Astrocyte (in vitro differentiated cells and primary cell): ENCODE measurements around the gene ALMS1. TPM values are rescaled to one million over a fixed set of nuclear protein-coding genes. Genes with fewer than 3 reads are reported as not detected.

Source experiments
- DNase-seq: peaks from one replicate; pipeline ENCODE4 v3.0.0-alpha.2; 2010; ENCODE audit warnings: low read depth
- FAIRE-seq: peaks from 2 replicates; lab custom pipeline; 2011; peaks lifted over from hg19 to GRCh38; lab: Jason Lieb, UNC
- H2AFZ ChIP-seq: 2 replicates; pipeline ENCODE4 v1.6.0; 2012; ENCODE audit warnings: low read depth, low read length, inconsistent platforms
- H3K27ac ChIP-seq: 2 replicates; pipeline ENCODE4 v1.5.1; 2011; ENCODE audit warnings: low read depth, low read length, inconsistent platforms
- H3K27me3 ChIP-seq: 2 replicates; pipeline ENCODE4 v1.6.0; 2011; ENCODE audit warnings: low read length, inconsistent platforms; ENCODE audit not compliant: insufficient read depth
- H3K36me3 ChIP-seq: 2 replicates; pipeline ENCODE4 v1.5.1; 2011; ENCODE audit warnings: low read length, inconsistent platforms; ENCODE audit not compliant: insufficient read depth
- H3K4me1 ChIP-seq: 2 replicates; pipeline ENCODE4 v1.5.1; 2011; ENCODE audit warnings: low read length, inconsistent platforms; ENCODE audit not compliant: insufficient read depth
- H3K4me2 ChIP-seq: 2 replicates; pipeline ENCODE4 v1.6.0; 2012; ENCODE audit warnings: low read length, inconsistent platforms
- H3K4me3 ChIP-seq: 2 replicates; pipeline ENCODE4 v1.5.1; 2011; ENCODE audit warnings: low read depth, mild to moderate bottlenecking, low read length, inconsistent platforms; ENCODE audit not compliant: insufficient read depth
- H3K79me2 ChIP-seq: 2 replicates; pipeline ENCODE4 v1.6.0; 2012; ENCODE audit warnings: mild to moderate bottlenecking, low read length, inconsistent platforms; ENCODE audit not compliant: insufficient read depth
- H3K9ac ChIP-seq: 2 replicates; pipeline ENCODE4 v1.6.0; 2012; ENCODE audit warnings: mild to moderate bottlenecking, low read length, inconsistent platforms
- H3K9me3 ChIP-seq: 2 replicates; pipeline ENCODE4 v1.5.1; 2012; ENCODE audit warnings: low read depth, mild to moderate bottlenecking, low read length, inconsistent platforms; ENCODE audit not compliant: insufficient read depth
- H4K20me1 ChIP-seq: 2 replicates; pipeline ENCODE4 v1.6.0; 2012; ENCODE audit warnings: low read length, inconsistent platforms; ENCODE audit not compliant: insufficient read depth
- H3K27ac Mint-ChIP-seq: one replicate; pipeline ENCODE4 v1.8.0; 2021; ENCODE audit warnings: mild to moderate bottlenecking, mixed read lengths; ENCODE audit not compliant: unreplicated experiment
- H3K27me3 Mint-ChIP-seq: one replicate; pipeline ENCODE4 v1.8.0; 2021; ENCODE audit warnings: low read depth, mixed read lengths; ENCODE audit not compliant: unreplicated experiment
- H3K36me3 Mint-ChIP-seq: one replicate; pipeline ENCODE4 v1.8.0; 2021; ENCODE audit warnings: low read depth, mixed read lengths; ENCODE audit not compliant: unreplicated experiment
- H3K4me1 Mint-ChIP-seq: one replicate; pipeline ENCODE4 v1.8.0; 2021; ENCODE audit warnings: low read depth, mixed read lengths; ENCODE audit not compliant: unreplicated experiment
- H3K4me3 Mint-ChIP-seq: one replicate; pipeline ENCODE4 v1.8.0; 2021; ENCODE audit warnings: mild to moderate bottlenecking, moderate library complexity, mixed read lengths; ENCODE audit not compliant: unreplicated experiment
- H3K9me3 Mint-ChIP-seq: one replicate; pipeline ENCODE4 v1.8.0; 2021; ENCODE audit warnings: mild to moderate bottlenecking, mixed read lengths; ENCODE audit not compliant: unreplicated experiment
- EZH2 ChIP-seq: IDR thresholded peaks from 2 replicates; pipeline ENCODE4 v1.6.1; 2012; ENCODE audit warnings: mild to moderate bottlenecking, low read length, inconsistent platforms; ENCODE audit not compliant: insufficient read depth
- total RNA-seq: library from RNA; stranded (reverse); gene quantifications from 2 replicates; pipeline ENCODE4 v1.2.1, GENCODE V29; 2021
- TF ChIP-seq, protein P1 (sequence below): IDR thresholded peaks from 2 replicates; pipeline ENCODE4 v1.5.1; 2011; ENCODE audit warnings: low read depth, mild to moderate bottlenecking, inconsistent platforms, low read length, moderate library complexity; ENCODE audit not compliant: insufficient read depth

The ALMS1 gene
- total RNA-seq, 1 donor from 2014 or later: 14.6 TPM

DNA sequence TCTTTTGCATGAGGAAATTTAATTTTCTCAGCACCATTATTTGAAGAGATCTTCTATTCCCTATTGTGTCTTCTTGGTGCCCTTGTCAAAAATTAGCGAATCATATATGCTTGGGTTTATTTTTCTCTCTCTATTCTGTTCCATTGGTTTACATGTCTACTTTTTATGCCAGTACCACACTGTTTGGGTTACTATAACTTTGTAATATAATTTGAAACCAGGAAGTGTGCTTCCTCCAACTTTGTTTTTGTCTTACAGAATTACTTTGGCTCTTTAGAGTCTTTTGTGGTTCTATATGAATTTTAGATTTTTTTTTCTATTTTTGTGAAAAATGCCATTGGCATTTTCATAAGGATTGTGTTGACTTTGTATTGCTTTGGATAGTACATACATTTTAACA, 17.6 kb downstream of the ALMS1 start:
- H3K9ac ChIP-seq: no peak overlapping the region
- no peaks in the 10 kb centered on the region for H3K36me3 ChIP-seq
- Mint-ChIP-seq H3K9me3 (peaks cover 17% of the 10 kb centered on the region), H3K4me1 (no peaks in the 10 kb centered on the region), H3K36me3 (peaks cover 20% of the 10 kb centered on the region), H3K27ac (no peak overlapping the region), H3K27me3 (no peaks in the 10 kb centered on the region), H3K4me3 (no peak overlapping the region)
- no peak for FAIRE-seq
- H3K4me3 ChIP-seq: no peak overlapping the region
- peaks cover 25% of the 10 kb centered on the region for H4K20me1 ChIP-seq
- H3K4me2 ChIP-seq: no peak overlapping the region
- H3K27ac ChIP-seq: no peak overlapping the region
- H3K9me3 ChIP-seq: no peaks in the 10 kb centered on the region
- H2AFZ ChIP-seq: no peak overlapping the region
- no peak for TF ChIP-seq EZH2
- TF ChIP-seq, protein P1, sequence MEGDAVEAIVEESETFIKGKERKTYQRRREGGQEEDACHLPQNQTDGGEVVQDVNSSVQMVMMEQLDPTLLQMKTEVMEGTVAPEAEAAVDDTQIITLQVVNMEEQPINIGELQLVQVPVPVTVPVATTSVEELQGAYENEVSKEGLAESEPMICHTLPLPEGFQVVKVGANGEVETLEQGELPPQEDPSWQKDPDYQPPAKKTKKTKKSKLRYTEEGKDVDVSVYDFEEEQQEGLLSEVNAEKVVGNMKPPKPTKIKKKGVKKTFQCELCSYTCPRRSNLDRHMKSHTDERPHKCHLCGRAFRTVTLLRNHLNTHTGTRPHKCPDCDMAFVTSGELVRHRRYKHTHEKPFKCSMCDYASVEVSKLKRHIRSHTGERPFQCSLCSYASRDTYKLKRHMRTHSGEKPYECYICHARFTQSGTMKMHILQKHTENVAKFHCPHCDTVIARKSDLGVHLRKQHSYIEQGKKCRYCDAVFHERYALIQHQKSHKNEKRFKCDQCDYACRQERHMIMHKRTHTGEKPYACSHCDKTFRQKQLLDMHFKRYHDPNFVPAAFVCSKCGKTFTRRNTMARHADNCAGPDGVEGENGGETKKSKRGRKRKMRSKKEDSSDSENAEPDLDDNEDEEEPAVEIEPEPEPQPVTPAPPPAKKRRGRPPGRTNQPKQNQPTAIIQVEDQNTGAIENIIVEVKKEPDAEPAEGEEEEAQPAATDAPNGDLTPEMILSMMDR: no peak
- H3K4me1 ChIP-seq: no peaks in the 10 kb centered on the region
- H3K27me3 ChIP-seq: no peaks in the 10 kb centered on the region
- DNase-seq: no peak
- H3K79me2 ChIP-seq: peaks cover 72% of the 10 kb centered on the region

DNA sequence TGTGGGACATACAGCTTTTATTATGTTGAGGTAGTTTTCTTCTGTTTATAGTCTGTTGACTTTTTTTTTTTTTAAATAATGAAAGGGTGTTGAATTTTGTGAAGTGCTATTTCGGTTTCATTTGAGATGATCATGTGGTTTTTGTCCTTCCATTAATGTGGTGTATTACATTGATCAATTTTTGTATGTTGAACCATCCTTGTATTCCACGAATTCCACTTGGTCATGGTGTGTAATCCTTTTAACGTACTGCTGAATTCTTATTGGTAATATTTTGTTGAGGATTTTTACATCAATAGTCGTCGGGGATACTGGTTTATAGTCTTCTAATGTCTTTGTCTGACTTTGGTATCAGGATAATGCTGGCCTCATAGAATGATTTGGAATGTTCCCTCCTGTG, 18.8 kb downstream of the ALMS1 start:
- Histone ChIP-seq H2AFZ (no peak overlapping the region), H3K27ac (no peak overlapping the region), H3K36me3 (no peaks in the 10 kb centered on the region), H3K4me1 (no peaks in the 10 kb centered on the region), H3K9ac (no peak overlapping the region), H3K27me3 (no peaks in the 10 kb centered on the region), H3K79me2 (peaks cover 62% of the 10 kb centered on the region), H3K9me3 (no peaks in the 10 kb centered on the region), H3K4me2 (no peak overlapping the region), H4K20me1 (peaks cover 22% of the 10 kb centered on the region), H3K4me3 (no peak overlapping the region)
- DNase-seq (no peak), FAIRE-seq (no peak)
- Mint-ChIP-seq H3K36me3 (peaks cover 15% of the 10 kb centered on the region), H3K27ac (no peak overlapping the region), H3K9me3 (peaks cover 12% of the 10 kb centered on the region), H3K4me1 (no peaks in the 10 kb centered on the region), H3K27me3 (no peaks in the 10 kb centered on the region), H3K4me3 (no peak overlapping the region)
- no peak for TF ChIP-seq EZH2
- TF ChIP-seq, protein P1: no peak

DNA sequence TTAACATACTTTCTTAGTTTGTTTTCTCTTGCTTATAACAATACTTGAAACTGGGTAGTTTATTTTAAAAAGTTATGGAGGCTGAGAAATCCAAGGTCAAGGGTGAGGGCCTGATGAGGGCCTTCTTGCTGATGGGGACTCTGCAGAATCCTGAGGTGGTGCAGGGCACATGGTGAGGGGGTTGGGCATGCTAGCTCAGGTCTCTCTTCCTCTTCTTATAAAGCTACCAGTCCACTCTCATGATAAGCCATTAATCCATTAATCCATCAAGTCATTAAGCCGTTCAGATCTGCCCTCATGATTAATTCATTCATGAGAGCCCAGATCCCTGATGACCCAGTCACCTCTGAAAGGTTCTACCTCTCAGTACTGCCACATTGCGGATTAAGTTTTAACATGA, 21.4 kb downstream of the ALMS1 start:
- Histone ChIP-seq H3K79me2 (peaks cover 52% of the 10 kb centered on the region), H2AFZ (no peak overlapping the region), H3K27ac (no peak overlapping the region), H3K27me3 (no peaks in the 10 kb centered on the region), H3K4me1 (no peaks in the 10 kb centered on the region), H3K9ac (no peak overlapping the region), H4K20me1 (peaks cover 19% of the 10 kb centered on the region), H3K4me2 (no peak overlapping the region), H3K9me3 (no peaks in the 10 kb centered on the region), H3K4me3 (no peak overlapping the region), H3K36me3 (peaks cover 3% of the 10 kb centered on the region)
- H3K27ac Mint-ChIP-seq: no peak overlapping the region
- peaks cover 9% of the 10 kb centered on the region for H3K36me3 Mint-ChIP-seq
- DNase-seq (no peak), FAIRE-seq (no peak)
- H3K4me1 Mint-ChIP-seq: no peaks in the 10 kb centered on the region
- peaks cover 12% of the 10 kb centered on the region for H3K9me3 Mint-ChIP-seq
- H3K4me3 Mint-ChIP-seq: no peak overlapping the region
- no peaks in the 10 kb centered on the region for H3K27me3 Mint-ChIP-seq
- TF ChIP-seq, protein P1: no peak
- no peak for TF ChIP-seq EZH2
